GM20000 (cell line): Measurements from ENCODE around the gene MMEL1.
"Not testable (repeated sequence)": the region's sequence is repeated elsewhere in the genome, so short reads cannot be mapped to it uniquely, and the experiment has no call there.

Experiments
- DNase-seq: peaks from one replicate; pipeline ENCODE4 v3.0.0; 2012; ENCODE audit warnings: low spot score
- TF ChIP-seq, protein P1 (sequence below): IDR thresholded peaks from 2 replicates; pipeline ENCODE4 v1.5.1; 2012; ENCODE audit warnings: mild to moderate bottlenecking, control low read depth; ENCODE audit errors: extremely low read depth, missing control alignments

The MMEL1 gene

DNA sequence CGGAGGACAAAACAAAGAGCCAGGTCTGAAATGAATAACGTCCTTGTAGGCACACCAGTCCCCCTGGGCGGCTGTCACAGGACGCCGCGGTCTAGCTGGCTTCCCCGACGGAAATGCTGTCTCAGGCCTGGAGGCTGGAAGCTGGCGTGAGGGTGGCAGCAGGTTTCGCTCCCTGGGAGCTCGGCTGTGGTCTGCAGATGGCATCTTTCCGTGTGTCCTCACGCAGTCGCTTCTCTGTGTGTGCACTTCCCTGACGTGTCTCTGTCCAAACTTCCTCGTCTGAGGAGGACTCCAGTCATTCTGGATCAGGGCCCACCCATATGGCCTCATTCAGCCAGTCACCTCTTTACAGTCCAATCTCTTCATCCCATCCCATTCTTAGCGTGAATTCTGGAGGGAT is 62.5 kb downstream of the MMEL1 start:
- DNase-seq, result no peak
- TF ChIP-seq, protein P1, sequence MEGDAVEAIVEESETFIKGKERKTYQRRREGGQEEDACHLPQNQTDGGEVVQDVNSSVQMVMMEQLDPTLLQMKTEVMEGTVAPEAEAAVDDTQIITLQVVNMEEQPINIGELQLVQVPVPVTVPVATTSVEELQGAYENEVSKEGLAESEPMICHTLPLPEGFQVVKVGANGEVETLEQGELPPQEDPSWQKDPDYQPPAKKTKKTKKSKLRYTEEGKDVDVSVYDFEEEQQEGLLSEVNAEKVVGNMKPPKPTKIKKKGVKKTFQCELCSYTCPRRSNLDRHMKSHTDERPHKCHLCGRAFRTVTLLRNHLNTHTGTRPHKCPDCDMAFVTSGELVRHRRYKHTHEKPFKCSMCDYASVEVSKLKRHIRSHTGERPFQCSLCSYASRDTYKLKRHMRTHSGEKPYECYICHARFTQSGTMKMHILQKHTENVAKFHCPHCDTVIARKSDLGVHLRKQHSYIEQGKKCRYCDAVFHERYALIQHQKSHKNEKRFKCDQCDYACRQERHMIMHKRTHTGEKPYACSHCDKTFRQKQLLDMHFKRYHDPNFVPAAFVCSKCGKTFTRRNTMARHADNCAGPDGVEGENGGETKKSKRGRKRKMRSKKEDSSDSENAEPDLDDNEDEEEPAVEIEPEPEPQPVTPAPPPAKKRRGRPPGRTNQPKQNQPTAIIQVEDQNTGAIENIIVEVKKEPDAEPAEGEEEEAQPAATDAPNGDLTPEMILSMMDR, result no peak

DNA sequence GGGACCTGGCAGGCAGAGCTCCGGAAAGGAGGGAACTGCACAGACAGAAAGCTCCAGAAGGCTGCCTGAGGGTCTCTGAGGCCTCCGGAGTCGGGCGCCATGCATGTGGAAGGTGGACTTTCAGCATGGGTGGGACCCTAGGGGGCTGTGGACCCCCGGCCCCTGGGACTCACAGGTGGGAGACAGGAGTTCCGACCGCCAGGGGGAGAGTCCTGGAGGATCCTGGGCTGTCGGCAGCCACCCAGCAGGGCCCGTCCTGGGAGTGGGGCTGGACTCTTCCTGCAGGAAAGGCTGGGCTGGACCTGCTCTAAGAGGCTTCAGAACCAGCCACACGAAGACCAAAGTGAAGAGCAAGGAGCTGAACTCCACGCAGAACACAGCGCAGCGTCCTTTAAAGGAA is 63.1 kb downstream of the MMEL1 start:
- not testable (repeated sequence) for DNase-seq

DNA sequence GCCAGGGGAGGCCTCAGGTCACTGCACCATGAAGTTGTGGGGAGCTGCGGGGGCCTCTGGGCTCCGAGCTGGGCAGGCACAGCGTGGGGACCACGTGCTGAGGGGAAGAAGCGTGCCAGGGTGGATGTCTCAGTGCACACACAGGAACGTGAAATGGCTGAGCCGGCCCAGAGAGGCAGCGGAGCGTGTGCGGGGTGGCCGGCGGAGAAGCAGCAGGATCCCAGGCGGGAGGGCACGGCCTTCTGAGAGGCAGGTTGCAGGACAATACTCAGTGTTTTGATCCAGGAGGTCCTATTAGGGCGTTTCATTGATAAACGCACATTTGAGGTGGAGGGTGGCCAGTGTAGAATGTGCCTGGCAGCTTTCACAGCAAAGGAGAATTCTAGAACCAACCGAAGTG is 63.8 kb downstream of the MMEL1 start:
- no peak for DNase-seq
- TF ChIP-seq, protein P1, result no peak

DNA sequence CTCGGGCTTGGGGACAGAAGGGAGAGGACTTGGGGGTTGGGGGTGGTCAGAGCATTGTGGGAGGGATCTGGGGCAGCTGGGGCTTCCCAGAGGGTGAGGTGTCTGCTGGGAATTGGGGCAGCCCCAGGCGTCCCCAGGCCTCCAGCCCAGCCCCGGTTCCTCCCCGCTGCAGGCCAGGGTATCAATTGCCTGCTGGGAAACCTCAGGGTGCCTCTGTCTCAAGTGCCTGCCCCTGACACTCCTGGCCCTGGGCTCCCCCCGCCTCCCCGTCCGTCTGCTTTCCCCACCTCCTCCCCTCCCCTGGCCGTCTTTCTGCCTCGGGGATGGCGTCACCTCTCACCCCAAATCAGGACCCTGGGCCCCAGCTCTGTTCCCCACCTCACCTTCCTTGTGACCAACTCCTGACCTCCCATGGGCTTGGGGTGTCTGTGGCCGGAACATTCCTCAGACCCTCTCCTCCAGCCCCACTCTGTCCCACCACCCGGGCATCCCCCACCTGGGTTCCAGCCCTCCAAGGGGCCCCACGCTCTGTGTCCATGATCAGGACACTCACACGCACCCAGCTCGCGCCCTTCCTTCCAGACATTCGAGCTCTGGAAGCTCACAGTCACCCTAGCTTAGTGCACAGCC is 64.5 kb downstream of the MMEL1 start:
- DNase-seq, result not testable (repeated sequence)

DNA sequence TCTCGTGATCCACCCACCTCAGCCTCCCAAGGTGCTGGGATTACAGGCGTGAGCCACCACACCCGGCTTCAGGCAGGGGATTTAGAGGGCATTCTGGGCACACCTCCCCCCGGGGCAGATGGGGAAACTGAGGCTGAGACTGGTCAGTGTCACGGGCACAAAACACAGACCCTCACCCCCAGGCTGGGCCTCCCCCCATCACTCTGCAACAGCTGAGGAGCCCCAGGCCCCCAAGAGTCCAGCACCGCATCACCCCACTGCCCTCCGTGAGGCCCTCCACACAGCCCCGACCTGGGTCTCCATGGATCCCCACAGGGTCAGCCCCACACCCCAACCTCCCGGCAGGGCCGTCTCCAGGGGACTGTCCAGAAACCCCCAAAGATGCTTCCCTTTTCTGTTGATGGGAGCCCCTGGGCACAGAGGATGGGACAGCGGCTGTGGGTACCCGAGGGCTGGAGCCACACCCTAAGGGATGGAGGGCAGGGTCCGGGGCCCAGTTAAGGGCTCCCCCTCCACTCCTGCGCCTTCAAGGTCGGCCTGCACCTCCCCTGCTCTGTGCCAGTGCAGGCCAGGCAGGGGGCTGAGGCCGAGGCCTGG is 65.6 kb downstream of the MMEL1 start:
- TF ChIP-seq, protein P1, result no peak
- DNase-seq, result no peak

DNA sequence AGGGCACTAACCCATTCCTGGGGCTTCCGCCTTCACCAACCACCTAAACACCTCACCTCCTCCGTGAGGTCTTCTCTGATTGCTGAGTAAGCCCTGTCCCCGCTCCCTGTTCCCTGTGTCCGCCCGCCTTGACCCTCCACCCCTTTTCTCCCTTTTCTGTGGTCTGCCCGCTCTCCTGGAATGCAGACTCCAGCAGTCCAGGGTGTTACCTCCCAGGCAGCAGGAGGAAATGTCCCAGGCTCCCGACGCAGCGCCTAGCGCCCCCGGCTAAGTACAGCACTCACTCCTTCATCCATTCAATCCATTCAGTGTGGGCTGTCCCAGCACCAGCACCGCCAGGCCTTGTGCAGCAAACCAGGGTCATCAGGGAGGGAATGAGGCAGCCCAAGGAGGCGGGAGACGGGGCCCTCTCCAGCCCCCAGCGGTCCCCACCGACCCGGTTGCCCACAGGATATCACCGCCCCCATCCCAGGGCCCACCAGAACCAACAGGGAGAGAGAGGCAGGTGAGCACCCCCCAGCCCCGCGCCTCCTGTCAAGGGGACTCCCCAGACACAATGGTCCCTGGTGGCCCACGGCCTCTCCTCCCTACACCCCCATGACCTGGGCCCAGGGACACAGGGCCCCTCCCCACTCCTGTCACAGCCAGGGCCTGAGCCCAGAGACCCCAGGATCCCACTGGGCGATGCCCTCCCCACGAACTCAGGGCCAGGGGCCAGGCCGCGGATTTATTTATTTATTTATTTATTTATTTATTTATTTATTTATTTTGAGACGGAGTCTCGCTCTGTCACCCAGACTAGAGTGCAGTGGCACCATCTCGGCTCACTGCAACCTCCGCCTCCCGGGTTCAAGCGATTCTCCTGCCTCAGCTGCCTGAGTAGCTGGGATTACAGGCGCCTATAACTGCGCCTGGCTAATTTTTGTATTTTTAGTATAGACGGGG is 66.4 kb downstream of the MMEL1 start:
- DNase-seq, result no peak
- TF ChIP-seq, protein P1, result no peak

DNA sequence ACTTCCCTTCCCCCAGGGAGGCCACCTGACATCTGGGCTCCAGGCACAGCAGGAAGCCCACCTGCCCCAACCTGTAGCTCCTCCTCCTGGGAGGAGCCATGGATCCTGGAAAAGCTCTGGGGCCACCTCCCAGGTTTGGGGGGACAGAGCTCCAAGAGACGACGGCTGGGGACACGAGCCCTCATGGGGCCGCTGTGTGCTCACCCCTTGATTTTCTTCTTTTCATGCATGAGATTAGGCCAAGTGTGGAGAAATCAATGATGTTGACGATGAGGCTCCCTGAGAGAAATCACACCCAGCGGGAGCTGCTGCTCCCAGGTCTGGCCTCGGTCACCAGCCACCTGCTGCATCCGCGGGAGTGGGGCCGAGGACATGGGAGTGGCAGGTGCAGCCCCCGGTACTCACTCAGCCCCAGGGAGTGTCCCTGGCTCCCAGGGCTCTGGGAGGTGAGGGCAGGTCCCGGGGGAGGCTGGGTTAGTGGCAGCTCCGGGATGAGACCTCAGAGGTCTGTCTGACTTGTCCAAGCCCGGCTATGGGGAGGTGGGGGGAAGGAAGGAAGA is 67.9 kb downstream of the MMEL1 start:
- no peak for DNase-seq
- TF ChIP-seq, protein P1, result no peak
